ENCODE results near the gene LRRFIP1. TPM values are rescaled to one million over a fixed set of nuclear protein-coding genes. Genes with fewer than 3 reads are reported as not detected.

The LRRFIP1 gene
- total RNA-seq, 2 experiments from 2014 or later, result 157 to 161 TPM

DNA sequence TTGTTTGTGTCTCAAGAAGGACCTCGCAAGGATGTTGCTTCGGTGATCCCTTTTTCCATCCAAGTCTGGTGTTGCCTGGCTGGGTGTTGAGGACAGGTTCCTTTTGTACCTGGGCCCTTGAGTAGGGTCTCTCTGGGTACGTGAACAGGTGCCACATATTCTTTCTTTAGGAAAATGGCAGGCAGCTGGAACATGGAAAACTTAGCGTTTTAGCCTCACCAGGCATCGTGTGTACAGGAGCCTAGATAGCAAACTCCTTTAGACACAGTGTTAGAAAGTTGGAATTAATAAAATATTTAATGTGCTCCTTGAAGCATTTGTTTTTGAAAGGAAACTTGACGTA, 116.9 kb downstream of the LRRFIP1 start:
- Histone ChIP-seq H3K4me3 (ENCODE audit: low read length) (no peak overlapping the region), H3K27me3 (ENCODE audit: control insufficient read depth in 1 of 2, insufficient read depth in 2 of 2, low read length in 2 of 2) (no peaks in the 10 kb centered on the region), H3K36me3 (ENCODE audit: insufficient read depth, low read length) (peaks cover 60% of the 10 kb centered on the region), H3K9me3 (ENCODE audit: control insufficient read depth in 1 of 2, insufficient read depth in 1 of 2, low read length in 2 of 2) (no peaks in the 10 kb centered on the region), H3K27ac (ENCODE audit: low read depth in 1 of 2, low read length in 2 of 2) (peak overlapping the region in 1 of 2 donors; percentile 13), H3K4me1 (ENCODE audit: insufficient read depth, low read length) (peaks cover 40% of the 10 kb centered on the region)
- peak overlapping the region; percentile 78 for H3K27ac Mint-ChIP-seq
- H3K36me3 Mint-ChIP-seq (ENCODE audit: low read depth), result peaks cover 78% of the 10 kb centered on the region
- ChIA-PET POLR2A (interaction anchor here (1.7 to 2.1 kb wide), 3 partner anchors 50 to 231 kb away, joined by 6 to 23 read pairs (median 6); no protein-coding TSS in a partner anchor), CTCF (interaction anchor here (0.6 to 6.7 kb wide), 18 partner anchors 9 to 234 kb away, joined by 3 to 101 read pairs (median 10); no protein-coding TSS in a partner anchor)
- intact Hi-C loops (cut with DNase I, micrococcal nuclease), result loop anchor here (1.0 to 2.0 kb wide), 3 partner anchors 41 to 163 kb away; no protein-coding TSS in a partner anchor
- no peak overlapping the region for H3K4me3 Mint-ChIP-seq
- H3K27me3 Mint-ChIP-seq, result no peaks in the 10 kb centered on the region
- H3K4me1 Mint-ChIP-seq (ENCODE audit: low read depth), result peaks cover 52% of the 10 kb centered on the region
- H3K9me3 Mint-ChIP-seq, result no peaks in the 10 kb centered on the region
- TF ChIP-seq, protein P1, sequence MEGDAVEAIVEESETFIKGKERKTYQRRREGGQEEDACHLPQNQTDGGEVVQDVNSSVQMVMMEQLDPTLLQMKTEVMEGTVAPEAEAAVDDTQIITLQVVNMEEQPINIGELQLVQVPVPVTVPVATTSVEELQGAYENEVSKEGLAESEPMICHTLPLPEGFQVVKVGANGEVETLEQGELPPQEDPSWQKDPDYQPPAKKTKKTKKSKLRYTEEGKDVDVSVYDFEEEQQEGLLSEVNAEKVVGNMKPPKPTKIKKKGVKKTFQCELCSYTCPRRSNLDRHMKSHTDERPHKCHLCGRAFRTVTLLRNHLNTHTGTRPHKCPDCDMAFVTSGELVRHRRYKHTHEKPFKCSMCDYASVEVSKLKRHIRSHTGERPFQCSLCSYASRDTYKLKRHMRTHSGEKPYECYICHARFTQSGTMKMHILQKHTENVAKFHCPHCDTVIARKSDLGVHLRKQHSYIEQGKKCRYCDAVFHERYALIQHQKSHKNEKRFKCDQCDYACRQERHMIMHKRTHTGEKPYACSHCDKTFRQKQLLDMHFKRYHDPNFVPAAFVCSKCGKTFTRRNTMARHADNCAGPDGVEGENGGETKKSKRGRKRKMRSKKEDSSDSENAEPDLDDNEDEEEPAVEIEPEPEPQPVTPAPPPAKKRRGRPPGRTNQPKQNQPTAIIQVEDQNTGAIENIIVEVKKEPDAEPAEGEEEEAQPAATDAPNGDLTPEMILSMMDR (IDR thresholded peaks at IDR 0.05), result no peak
- ATAC-seq (ENCODE audit: poor library complexity) (no peak), DNase-seq (no peak)

DNA sequence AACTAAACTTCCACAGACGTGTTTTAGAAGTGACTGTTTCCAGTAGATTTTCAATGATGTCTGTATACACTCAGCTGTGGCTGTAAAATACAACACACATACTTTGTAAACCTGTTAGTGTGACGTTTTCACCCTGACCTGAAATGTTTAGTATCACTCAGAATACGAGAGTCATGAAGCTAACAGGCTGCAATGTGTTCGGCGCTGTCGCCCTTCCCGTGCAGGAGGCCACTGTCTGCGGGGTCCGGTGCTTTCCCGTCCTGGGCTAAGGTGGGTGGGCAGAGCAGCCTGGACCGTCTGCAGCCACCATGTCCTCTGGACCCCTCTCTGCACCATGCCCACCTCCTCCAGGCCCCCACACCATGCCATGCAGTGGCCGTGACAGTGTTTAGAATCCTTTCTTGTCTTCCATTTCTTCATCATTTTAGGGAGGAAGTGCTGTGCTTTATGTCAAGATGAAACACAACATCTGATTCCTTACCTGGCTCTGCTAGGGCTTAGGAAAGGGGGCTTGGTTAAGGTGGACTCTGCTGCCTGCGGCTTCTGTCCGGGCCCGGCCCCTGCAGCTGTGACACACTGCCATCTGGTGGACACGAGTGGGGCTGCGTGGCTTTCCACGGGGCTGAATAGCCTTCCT, 117.3 kb downstream of the LRRFIP1 start:
- H3K27me3 ChIP-seq (ENCODE audit: control insufficient read depth in 1 of 2, insufficient read depth in 2 of 2, low read length in 2 of 2), result no peaks in the 10 kb centered on the region
- no peak overlapping the region for H3K4me3 ChIP-seq (ENCODE audit: low read length)
- TF ChIP-seq, protein P1 (IDR thresholded peaks at IDR 0.05), result peak; percentile 98
- no peaks in the 10 kb centered on the region for H3K9me3 Mint-ChIP-seq
- no peaks in the 10 kb centered on the region for H3K27me3 Mint-ChIP-seq
- ChIA-PET CTCF (interaction anchor here (0.6 to 6.7 kb wide), 30 partner anchors 10 to 323 kb away, joined by 3 to 101 read pairs (median 4); no protein-coding TSS in a partner anchor), POLR2A (interaction anchor here (0.6 to 2.1 kb wide), 4 partner anchors 28 to 232 kb away, joined by 4 to 23 read pairs (median 5); no protein-coding TSS in a partner anchor)
- peaks cover 50% of the 10 kb centered on the region for H3K4me1 Mint-ChIP-seq (ENCODE audit: low read depth)
- H3K36me3 Mint-ChIP-seq (ENCODE audit: low read depth), result peaks cover 78% of the 10 kb centered on the region
- H3K4me3 Mint-ChIP-seq, result peak overlapping the region; percentile 43
- H3K9me3 ChIP-seq (ENCODE audit: control insufficient read depth in 1 of 2, insufficient read depth in 1 of 2, low read length in 2 of 2), result no peaks in the 10 kb centered on the region
- peak overlapping the region; percentile 78 for H3K27ac Mint-ChIP-seq
- H3K4me1 ChIP-seq (ENCODE audit: insufficient read depth, low read length), result peaks cover 40% of the 10 kb centered on the region
- ATAC-seq (ENCODE audit: poor library complexity) (peak; percentile 75), DNase-seq (peak; percentile 58 to 87 (median 78))
- H3K27ac ChIP-seq (ENCODE audit: low read depth in 1 of 2, low read length in 2 of 2), result no peak overlapping the region
- H3K36me3 ChIP-seq (ENCODE audit: insufficient read depth, low read length), result peaks cover 60% of the 10 kb centered on the region
- intact Hi-C loops (cut with DNase I, micrococcal nuclease), result loop anchor here (1.0 to 2.0 kb wide), 6 partner anchors 42 to 590 kb away; no protein-coding TSS in a partner anchor

DNA sequence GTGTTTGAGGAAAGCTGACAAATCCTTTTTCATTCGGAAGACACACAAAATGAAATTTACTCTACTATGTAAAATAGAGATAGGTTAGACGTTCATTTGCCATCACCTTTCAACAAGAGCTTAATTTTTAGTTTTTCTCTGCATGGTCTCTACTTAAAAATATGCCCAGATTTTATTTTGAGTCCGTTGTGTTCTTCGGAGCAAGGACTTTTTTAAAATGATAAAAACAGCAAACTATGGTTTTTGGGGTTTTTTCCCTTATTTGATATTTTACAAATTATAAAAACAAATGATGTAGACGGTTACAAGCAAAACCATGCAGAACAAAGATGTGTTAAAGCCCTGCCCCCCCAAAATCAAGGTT, 117.8 kb downstream of the LRRFIP1 start:
- intact Hi-C loops (cut with DNase I, micrococcal nuclease), result loop anchor here (1.0 to 2.0 kb wide), 6 partner anchors 42 to 591 kb away; no protein-coding TSS in a partner anchor
- H3K9me3 Mint-ChIP-seq, result no peaks in the 10 kb centered on the region
- H3K4me3 Mint-ChIP-seq, result peak overlapping the region; percentile 43
- TF ChIP-seq, protein P1 (IDR thresholded peaks at IDR 0.05), result peak; percentile 41
- peaks cover 80% of the 10 kb centered on the region for H3K36me3 Mint-ChIP-seq (ENCODE audit: low read depth)
- H3K36me3 ChIP-seq (ENCODE audit: insufficient read depth, low read length), result peaks cover 59% of the 10 kb centered on the region
- no peaks in the 10 kb centered on the region for H3K27me3 Mint-ChIP-seq
- H3K9me3 ChIP-seq (ENCODE audit: control insufficient read depth in 1 of 2, insufficient read depth in 1 of 2, low read length in 2 of 2), result no peaks in the 10 kb centered on the region
- H3K27me3 ChIP-seq (ENCODE audit: control insufficient read depth in 1 of 2, insufficient read depth in 2 of 2, low read length in 2 of 2), result no peaks in the 10 kb centered on the region
- POLR2A ChIA-PET, result interaction anchor here (0.6 to 2.1 kb wide), 4 partner anchors 28 to 232 kb away, joined by 4 to 23 read pairs (median 5); no protein-coding TSS in a partner anchor
- peak overlapping the region; percentile 78 for H3K27ac Mint-ChIP-seq
- ATAC-seq (ENCODE audit: poor library complexity) (no peak), DNase-seq (no peak)
- peaks cover 48% of the 10 kb centered on the region for H3K4me1 Mint-ChIP-seq (ENCODE audit: low read depth)
- H3K4me1 ChIP-seq (ENCODE audit: insufficient read depth, low read length), result peaks cover 35% of the 10 kb centered on the region
- H3K4me3 ChIP-seq (ENCODE audit: low read length), result no peak overlapping the region
- CTCF ChIA-PET, result interaction anchor here (0.6 to 6.7 kb wide), 28 partner anchors 9 to 324 kb away, joined by 3 to 101 read pairs (median 4); no protein-coding TSS in a partner anchor
- no peak overlapping the region for H3K27ac ChIP-seq (ENCODE audit: low read depth in 1 of 2, low read length in 2 of 2)

Measured in CD4-positive, alpha-beta T cell (primary cell).